ENCODE data around the gene TMEM120B.

Gene TMEM120B

DNA sequence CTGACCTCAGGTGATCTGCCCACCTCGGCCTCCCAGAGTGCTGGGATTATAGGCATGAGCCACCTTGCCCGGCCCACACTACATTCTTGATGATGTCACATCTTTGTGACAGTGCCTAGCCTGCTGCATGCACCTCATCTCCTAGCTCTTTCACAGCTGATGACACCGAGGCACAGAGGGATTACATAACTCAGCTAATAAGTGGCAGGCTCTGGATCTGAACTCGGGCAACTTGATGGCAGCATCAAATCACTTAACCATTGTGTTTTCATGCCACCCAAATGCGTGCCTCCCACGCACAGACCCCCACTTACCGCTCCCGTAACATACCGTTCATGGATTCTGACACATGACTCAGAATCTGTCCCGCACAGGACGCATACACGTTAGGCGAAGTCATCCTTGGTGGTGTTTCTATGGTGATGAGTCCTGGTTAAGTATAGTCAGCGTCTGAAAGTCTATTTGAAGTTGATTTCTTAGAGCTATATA, 7.4 kb downstream of the TMEM120B start:
- Histone ChIP-seq H3K79me2 (ENCODE audit: control insufficient read depth, low read length) (no peaks in the 10 kb centered on the region), H3K36me3 (ENCODE audit: control insufficient read depth, low read length) (no peaks in the 10 kb centered on the region), H3K27me3 (ENCODE audit: control insufficient read depth, low read length) (no peaks in the 10 kb centered on the region), H3F3A (ENCODE audit: control insufficient read depth, insufficient read depth) (no peaks in the 10 kb centered on the region), H3K4me3 (ENCODE audit: low read length) (no peak overlapping the region), H3K27ac (ENCODE audit: low read depth, low read length) (no peak overlapping the region), H3K4me1 (ENCODE audit: control insufficient read depth, low read length) (0 out of 2 replicates have a peak, but pooled peaks cover 3% of the 10 kb centered on the region), H3K9me2 (replicated peaks; ENCODE audit: control insufficient read depth, low read length) (no peaks in the 10 kb centered on the region), H3K9me3 (ENCODE audit: control insufficient read depth, insufficient read depth, low read length) (no peaks in the 10 kb centered on the region), H4K20me1 (ENCODE audit: control insufficient read depth, insufficient read depth, low read depth, low read length) (no peaks in the 10 kb centered on the region), H3K4me2 (ENCODE audit: low read length) (no peak overlapping the region)
- TF ChIP-seq EZH2phosphoT487 (IDR thresholded peaks at IDR 0.05; ENCODE audit: borderline replicate concordance, low read length), result no peak
- TF ChIP-seq, protein P1, sequence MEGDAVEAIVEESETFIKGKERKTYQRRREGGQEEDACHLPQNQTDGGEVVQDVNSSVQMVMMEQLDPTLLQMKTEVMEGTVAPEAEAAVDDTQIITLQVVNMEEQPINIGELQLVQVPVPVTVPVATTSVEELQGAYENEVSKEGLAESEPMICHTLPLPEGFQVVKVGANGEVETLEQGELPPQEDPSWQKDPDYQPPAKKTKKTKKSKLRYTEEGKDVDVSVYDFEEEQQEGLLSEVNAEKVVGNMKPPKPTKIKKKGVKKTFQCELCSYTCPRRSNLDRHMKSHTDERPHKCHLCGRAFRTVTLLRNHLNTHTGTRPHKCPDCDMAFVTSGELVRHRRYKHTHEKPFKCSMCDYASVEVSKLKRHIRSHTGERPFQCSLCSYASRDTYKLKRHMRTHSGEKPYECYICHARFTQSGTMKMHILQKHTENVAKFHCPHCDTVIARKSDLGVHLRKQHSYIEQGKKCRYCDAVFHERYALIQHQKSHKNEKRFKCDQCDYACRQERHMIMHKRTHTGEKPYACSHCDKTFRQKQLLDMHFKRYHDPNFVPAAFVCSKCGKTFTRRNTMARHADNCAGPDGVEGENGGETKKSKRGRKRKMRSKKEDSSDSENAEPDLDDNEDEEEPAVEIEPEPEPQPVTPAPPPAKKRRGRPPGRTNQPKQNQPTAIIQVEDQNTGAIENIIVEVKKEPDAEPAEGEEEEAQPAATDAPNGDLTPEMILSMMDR (IDR thresholded peaks at IDR 0.05; ENCODE audit: low read depth, low read length, poor library complexity, severe bottlenecking), result no peak

DNA sequence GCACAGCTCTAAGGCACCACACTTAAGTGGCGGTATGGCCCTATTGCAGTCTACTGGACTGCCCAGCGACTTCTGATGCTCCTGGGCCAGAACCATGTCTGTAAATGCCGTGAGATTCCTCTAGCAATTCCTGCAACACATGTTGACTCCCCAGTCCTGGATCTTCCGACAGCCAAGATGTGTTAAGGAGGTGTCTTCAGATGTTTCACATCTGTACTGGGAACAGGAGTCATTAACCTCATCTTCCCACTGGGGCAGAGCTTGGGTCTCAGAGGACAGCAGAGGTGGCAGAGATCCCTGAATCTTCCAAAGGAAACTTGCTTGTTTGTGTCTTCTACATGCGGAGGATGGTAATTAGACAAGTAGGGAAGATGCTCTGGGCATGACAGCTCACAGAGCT, 8.2 kb downstream of the TMEM120B start:
- no peaks in the 10 kb centered on the region for H3K9me2 ChIP-seq (replicated peaks; ENCODE audit: control insufficient read depth, low read length)
- H3K27me3 ChIP-seq (ENCODE audit: control insufficient read depth, low read length), result no peaks in the 10 kb centered on the region
- no peak overlapping the region for H3K4me3 ChIP-seq (ENCODE audit: low read length)
- H3K27ac ChIP-seq (ENCODE audit: low read depth, low read length), result no peak overlapping the region
- no peaks in the 10 kb centered on the region for H3K36me3 ChIP-seq (ENCODE audit: control insufficient read depth, low read length)
- H3K9me3 ChIP-seq (ENCODE audit: control insufficient read depth, insufficient read depth, low read length), result no peaks in the 10 kb centered on the region
- no peaks in the 10 kb centered on the region for H3F3A ChIP-seq (ENCODE audit: control insufficient read depth, insufficient read depth)
- no peak overlapping the region for H3K4me2 ChIP-seq (ENCODE audit: low read length)
- H4K20me1 ChIP-seq (ENCODE audit: control insufficient read depth, insufficient read depth, low read depth, low read length), result no peaks in the 10 kb centered on the region
- no peaks in the 10 kb centered on the region for H3K79me2 ChIP-seq (ENCODE audit: control insufficient read depth, low read length)
- H3K4me1 ChIP-seq (ENCODE audit: control insufficient read depth, low read length), result 0 out of 2 replicates have a peak, but pooled peaks cover 3% of the 10 kb centered on the region
- no peak for TF ChIP-seq EZH2phosphoT487 (IDR thresholded peaks at IDR 0.05; ENCODE audit: borderline replicate concordance, low read length)
- TF ChIP-seq, protein P1 (IDR thresholded peaks at IDR 0.05; ENCODE audit: low read depth, low read length, poor library complexity, severe bottlenecking), result no peak

GRCh38 chr12:121722511-121722910, 10.0 kb downstream of the TMEM120B start:
- TF ChIP-seq, protein P1 (IDR thresholded peaks at IDR 0.05; ENCODE audit: low read depth, low read length, poor library complexity, severe bottlenecking), result no peak
- TF ChIP-seq EZH2phosphoT487 (IDR thresholded peaks at IDR 0.05; ENCODE audit: borderline replicate concordance, low read length), result no peak
- Histone ChIP-seq H3F3A (ENCODE audit: control insufficient read depth, insufficient read depth) (no peaks in the 10 kb centered on the region), H3K4me1 (ENCODE audit: control insufficient read depth, low read length) (0 out of 2 replicates have a peak, but pooled peaks cover 3% of the 10 kb centered on the region)

More at GRCh38 chr12:121722511-121722910, 10.0 kb downstream of the TMEM120B start:
- Histone ChIP-seq H3K79me2 (ENCODE audit: control insufficient read depth, low read length) (no peaks in the 10 kb centered on the region), H3K9me3 (ENCODE audit: control insufficient read depth, insufficient read depth, low read length) (no peaks in the 10 kb centered on the region), H3K36me3 (ENCODE audit: control insufficient read depth, low read length) (no peaks in the 10 kb centered on the region), H3K4me2 (ENCODE audit: low read length) (no peak overlapping the region), H3K4me3 (ENCODE audit: low read length) (no peak overlapping the region), H3K9me2 (replicated peaks; ENCODE audit: control insufficient read depth, low read length) (no peaks in the 10 kb centered on the region), H3K27me3 (ENCODE audit: control insufficient read depth, low read length) (no peaks in the 10 kb centered on the region), H4K20me1 (ENCODE audit: control insufficient read depth, insufficient read depth, low read depth, low read length) (no peaks in the 10 kb centered on the region), H3K27ac (ENCODE audit: low read depth, low read length) (no peak overlapping the region)

All from DOHH2 (cell line).